Lower leg skin (tissue), 4 donors: ENCODE measurements around the gene CYTH3. TPM values are rescaled to one million over a fixed set of nuclear protein-coding genes. Genes with fewer than 3 reads are reported as not detected.

Experiments used
- DNase-seq, 2 donors: peaks; one replicate each; pipeline ENCODE4 v3.0.0-alpha.2; 2019; ENCODE audit warnings: low spot score in 2 of 2
- H3K4me3 ChIP-seq: fragments of 200-600 bp; sonication (generic); 2 replicates; pipeline ENCODE4 v1.5.1; 2017; ENCODE audit warnings: mild to moderate bottlenecking, low read depth; ENCODE audit not compliant: poor library complexity, severe bottlenecking
- POLR2A ChIP-seq, 2 donors: fragments of 450-650 bp; IDR thresholded peaks; one replicate each; pipeline ENCODE4 v1.6.1; 2016 to 2017; ENCODE audit warnings: antibody characterized with exemption in 2 of 2, mild to moderate bottlenecking in 1 of 2, moderate library complexity in 1 of 2
- WGBS, 2 donors: methylation state at CpG; one replicate each; pipeline ENCODE4 v1.1.5; 2018; 5-methylcytosine and 5-hydroxymethylcytosine counted together
- intact Hi-C: fragments of 100-400 bp; cut with DNase I; formaldehyde crosslinking; loops from one replicate; pipeline ENCODE4 v1.15.0; 2023; ENCODE audit warnings: low total_unique reads
- total RNA-seq, 4 donors: library from RNA; depleted of rRNA; stranded (reverse); fragments of >200 nt; gene quantifications; one replicate each; pipeline ENCODE4 v1.1.0, GENCODE V29; 2016
- TF ChIP-seq, protein P1 (sequence below), 3 donors: fragments of 450-650 bp; IDR thresholded peaks; one replicate each; pipeline ENCODE4 v1.5.1; 2016; ENCODE audit warnings: antibody characterized with exemption in 3 of 3, mild to moderate bottlenecking in 3 of 3, moderate library complexity in 2 of 3

The CYTH3 gene
- total RNA-seq, 4 donors from 2014 or later: 40.3 to 108 (median 44.7) TPM

- DNase-seq: no peak
- intact Hi-C loops: no loop called here
- no peak overlapping the region for H3K4me3 ChIP-seq
- TF ChIP-seq, protein P1, sequence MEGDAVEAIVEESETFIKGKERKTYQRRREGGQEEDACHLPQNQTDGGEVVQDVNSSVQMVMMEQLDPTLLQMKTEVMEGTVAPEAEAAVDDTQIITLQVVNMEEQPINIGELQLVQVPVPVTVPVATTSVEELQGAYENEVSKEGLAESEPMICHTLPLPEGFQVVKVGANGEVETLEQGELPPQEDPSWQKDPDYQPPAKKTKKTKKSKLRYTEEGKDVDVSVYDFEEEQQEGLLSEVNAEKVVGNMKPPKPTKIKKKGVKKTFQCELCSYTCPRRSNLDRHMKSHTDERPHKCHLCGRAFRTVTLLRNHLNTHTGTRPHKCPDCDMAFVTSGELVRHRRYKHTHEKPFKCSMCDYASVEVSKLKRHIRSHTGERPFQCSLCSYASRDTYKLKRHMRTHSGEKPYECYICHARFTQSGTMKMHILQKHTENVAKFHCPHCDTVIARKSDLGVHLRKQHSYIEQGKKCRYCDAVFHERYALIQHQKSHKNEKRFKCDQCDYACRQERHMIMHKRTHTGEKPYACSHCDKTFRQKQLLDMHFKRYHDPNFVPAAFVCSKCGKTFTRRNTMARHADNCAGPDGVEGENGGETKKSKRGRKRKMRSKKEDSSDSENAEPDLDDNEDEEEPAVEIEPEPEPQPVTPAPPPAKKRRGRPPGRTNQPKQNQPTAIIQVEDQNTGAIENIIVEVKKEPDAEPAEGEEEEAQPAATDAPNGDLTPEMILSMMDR (IDR thresholded peaks at IDR 0.05): no peak
- TF ChIP-seq POLR2A (IDR thresholded peaks at IDR 0.05): no peak
- 85 to 93% methylated on average over 5 of the region's 5 CpGs for WGBS, 2 donors
Observed at GRCh38 chr7:6238309-6238925, 34.0 kb downstream of the CYTH3 start.

GRCh38 chr7:6237730-6238129 is 34.7 kb downstream of the CYTH3 start:
- 84 to 86% methylated on average over 3 of the region's 3 CpGs for WGBS, 2 donors
- H3K4me3 ChIP-seq: no peak overlapping the region
- DNase-seq: no peak
- intact Hi-C loops: no loop called here
- TF ChIP-seq, protein P1 (IDR thresholded peaks at IDR 0.05): no peak
- no peak for TF ChIP-seq POLR2A (IDR thresholded peaks at IDR 0.05)

DNA sequence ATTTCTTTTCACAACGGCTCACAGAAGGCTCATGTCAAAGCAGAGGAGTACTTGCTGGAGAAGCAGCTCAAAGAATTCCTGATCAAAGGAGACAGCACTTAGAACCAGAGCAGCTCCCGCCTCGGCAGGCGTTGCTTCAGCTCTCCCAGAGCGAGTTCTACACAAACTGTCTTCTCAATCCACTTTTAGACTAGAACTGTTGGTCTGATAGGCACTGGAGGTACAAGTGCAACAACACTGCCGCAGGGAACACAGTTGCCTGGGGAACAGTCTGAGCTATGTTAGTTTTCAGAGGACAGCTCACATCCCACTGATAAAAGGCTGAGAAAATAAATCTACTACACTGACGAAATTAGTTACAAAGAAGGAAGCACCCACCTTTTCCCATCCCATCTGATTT is 35.4 kb downstream of the CYTH3 start:
- no peak overlapping the region for H3K4me3 ChIP-seq
- intact Hi-C loops: no loop called here
- 90 to 93% methylated on average over 7 of the region's 7 CpGs for WGBS, 2 donors
- TF ChIP-seq, protein P1 (IDR thresholded peaks at IDR 0.05): no peak
- TF ChIP-seq POLR2A (IDR thresholded peaks at IDR 0.05): no peak
- no peak for DNase-seq

GRCh38 chr7:6235029-6235871 is 37.2 kb downstream of the CYTH3 start:
- TF ChIP-seq, protein P1 (IDR thresholded peaks at IDR 0.05): no peak
- TF ChIP-seq POLR2A (IDR thresholded peaks at IDR 0.05): no peak
- WGBS, 2 donors: 90 to 94% methylated on average over 15 to 16 of the region's 16 CpGs
- intact Hi-C loops: no loop called here
- no peak for DNase-seq
- H3K4me3 ChIP-seq: no peak overlapping the region

GRCh38 chr7:6234384-6234783 is 38.0 kb downstream of the CYTH3 start:
- intact Hi-C loops: no loop called here
- H3K4me3 ChIP-seq: no peak overlapping the region
- 90 to 93% methylated on average over 5 to 6 of the region's 6 CpGs for WGBS, 2 donors
- DNase-seq: no peak
- TF ChIP-seq, protein P1 (IDR thresholded peaks at IDR 0.05): no peak
- no peak for TF ChIP-seq POLR2A (IDR thresholded peaks at IDR 0.05)
